Heart right ventricle (tissue), 16 donors: ENCODE measurements around the gene FBXO10. TPM values are rescaled to one million over a fixed set of nuclear protein-coding genes. Genes with fewer than 3 reads are reported as not detected.

Source experiments
- ATAC-seq, 8 donors: fragments of 200-7000 bp; cut with Tn5 transposase; one replicate each; pipeline ENCODE4 v1.9.1; 2020; ENCODE audit warnings: mild to moderate bottlenecking in 8 of 8, moderate library complexity in 8 of 8, moderate number of reproducible peaks in 1 of 8
- DNase-seq, 2 donors: peaks; one replicate each; pipeline ENCODE4 v3.0.0-alpha.2; 2020
- H3K27ac ChIP-seq, 10 donors: fragments of 200-600 bp; sonication (generic) in 2 of 10; one replicate each; pipeline versions ENCODE4 v1.5.0 to v1.8.0; 2020 to 2022; ENCODE audit warnings: mild to moderate bottlenecking in 3 of 10
- H3K27me3 ChIP-seq, 7 donors: fragments of 200-600 bp; one replicate each; pipeline ENCODE4 v1.8.0; 2021 to 2022; ENCODE audit warnings: mild to moderate bottlenecking in 2 of 7
- H3K36me3 ChIP-seq, 9 donors: fragments of 200-600 bp; sonication (generic) in 1 of 9; one replicate each; pipeline versions ENCODE4 v1.5.0 to v1.8.0; 2020 to 2022; ENCODE audit warnings: mild to moderate bottlenecking in 2 of 9
- H3K4me1 ChIP-seq, 9 donors: fragments of 200-600 bp; sonication (generic) in 1 of 9; one replicate each; pipeline versions ENCODE4 v1.5.0 to v1.8.0; 2020 to 2022; ENCODE audit warnings: mild to moderate bottlenecking in 4 of 9
- H3K4me3 ChIP-seq, 10 donors: fragments of 200-600 bp; sonication (generic) in 2 of 10; one replicate each; pipeline versions ENCODE4 v1.5.0 to v1.8.0; 2020 to 2022; ENCODE audit warnings: mild to moderate bottlenecking in 7 of 10, moderate library complexity in 2 of 10
- H3K9me3 ChIP-seq, 11 donors: fragments of 200-600 bp in 10 of 11; sonication (generic) in 2 of 11; one replicate each; pipeline versions ENCODE4 v1.5.0 to v1.8.0; 2013 to 2022; ENCODE audit warnings: mild to moderate bottlenecking in 2 of 11, control low read depth in 1 of 11, moderate library complexity in 1 of 11
- WGBS, 2 donors: extraction: QIAGEN DNeasy Blood & Tissue Kit; methylation state at CpG; one replicate each; pipeline ENCODE4 v1.1.7; 2013; ENCODE audit warnings: inconsistent platforms in 1 of 2; 5-methylcytosine and 5-hydroxymethylcytosine counted together
- intact Hi-C, 10 donors: fragments of 100-400 bp; cut with DNase I; formaldehyde crosslinking; loops; one replicate each; pipeline versions ENCODE4 v1.11.1 to v1.14.2; 2022
- polyA plus RNA-seq, 2 donors: library from polyadenylated mRNA; stranded (reverse); fragments of 200-250 nt; gene quantifications; one replicate each; pipeline ENCODE4 v1.2.3, GENCODE V29; 2013
- total RNA-seq, 10 donors: library from RNA; stranded (reverse); fragmentation: NEBNext Ultra II Directional in 3 of 10; extraction: Animal tissue kit (Norgen Biotek cat#: 25700) in 3 of 10; gene quantifications; one replicate each; pipeline versions ENCODE4 v1.2.1 to v1.2.4, GENCODE V29; 2021 to 2023
- TF ChIP-seq, protein P1 (sequence below), 9 donors: fragments of 200-600 bp; sonication (generic) in 2 of 9; IDR thresholded peaks; one replicate each; pipeline versions ENCODE4 v1.5.0 to v1.8.0; 2021 to 2022; ENCODE audit warnings: antibody characterized with exemption in 9 of 9, mild to moderate bottlenecking in 5 of 9, moderate library complexity in 1 of 9
- donor health status: Arrhythmogenic right ventricular cardiomyopathy.
- donor health status: ischemic (EF 13 %, LVEDD 7.1; RV severe dilation, severe dysfunction).
- donor health status: healthy with polysubstance abuse.
- donor health status: DM: no; HTN: yes; CAD: no.
- donor health status: DM: no; HTN: no; CAD: no.
- donor health status: ischemic (EF 25% LVEDD 6.9; RV normal size, moderate dysfunction).
- donor health status: ischemic (EF 25% LVEDD 5.7; RV mildly dilated, moderate dysfunction).
- donor health status: healthy.
- donor health status: DM: yes; HTN: yes; CAD: no.
- donor health status: Ischemic cardiomyopathy.
- donor health status: ischemic (EF 35%, LVEDD 5.7; RV mildly dilated, moderate dysfunction).
- donor health status: nonischemic (EF 11% LVEDD 7.7; RV severe dilation, severe dysfunction).
- donor health status: DM: yes; HTN: yes; CAD: no.
- donor health status: PGD.
- donor health status: ischemic (EF 29% LVEDD 5.4; RV normal size, mild dysfunction).
- donor health status: nonischemic (EF 23%, LVEDD 6.1; RV moderate dilation, normal function).

FBXO10 gene
- total and polyA plus RNA-seq, 12 donors, result 2.3 to 7.4 (median 5.8) TPM

DNA sequence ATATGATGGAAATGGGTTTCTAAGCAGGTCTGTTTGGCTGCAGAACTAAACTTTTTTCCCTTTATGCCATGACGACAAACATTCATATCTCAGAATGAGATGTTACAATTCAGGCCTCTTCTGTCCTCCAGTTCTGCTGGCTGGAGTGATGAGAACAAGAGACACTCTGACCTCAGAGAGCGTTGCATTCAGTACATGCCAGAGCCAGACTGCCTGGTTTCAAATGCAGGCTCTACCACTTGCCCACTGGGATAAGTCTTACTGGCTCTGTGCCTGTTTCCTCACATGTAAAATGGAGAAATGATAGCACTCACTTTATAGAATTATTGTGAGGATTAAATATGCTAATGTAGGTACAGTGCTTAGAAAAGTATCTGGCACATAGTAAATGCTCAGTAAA, 41.0 kb upstream of the FBXO10 start:
- no peaks in the 10 kb centered on the region for H3K36me3 ChIP-seq
- TF ChIP-seq, protein P1, sequence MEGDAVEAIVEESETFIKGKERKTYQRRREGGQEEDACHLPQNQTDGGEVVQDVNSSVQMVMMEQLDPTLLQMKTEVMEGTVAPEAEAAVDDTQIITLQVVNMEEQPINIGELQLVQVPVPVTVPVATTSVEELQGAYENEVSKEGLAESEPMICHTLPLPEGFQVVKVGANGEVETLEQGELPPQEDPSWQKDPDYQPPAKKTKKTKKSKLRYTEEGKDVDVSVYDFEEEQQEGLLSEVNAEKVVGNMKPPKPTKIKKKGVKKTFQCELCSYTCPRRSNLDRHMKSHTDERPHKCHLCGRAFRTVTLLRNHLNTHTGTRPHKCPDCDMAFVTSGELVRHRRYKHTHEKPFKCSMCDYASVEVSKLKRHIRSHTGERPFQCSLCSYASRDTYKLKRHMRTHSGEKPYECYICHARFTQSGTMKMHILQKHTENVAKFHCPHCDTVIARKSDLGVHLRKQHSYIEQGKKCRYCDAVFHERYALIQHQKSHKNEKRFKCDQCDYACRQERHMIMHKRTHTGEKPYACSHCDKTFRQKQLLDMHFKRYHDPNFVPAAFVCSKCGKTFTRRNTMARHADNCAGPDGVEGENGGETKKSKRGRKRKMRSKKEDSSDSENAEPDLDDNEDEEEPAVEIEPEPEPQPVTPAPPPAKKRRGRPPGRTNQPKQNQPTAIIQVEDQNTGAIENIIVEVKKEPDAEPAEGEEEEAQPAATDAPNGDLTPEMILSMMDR (IDR thresholded peaks at IDR 0.05), result no peak
- 84 to 88% methylated on average over 2 of the region's 2 CpGs for WGBS, 2 donors
- H3K4me3 ChIP-seq, result no peak overlapping the region
- intact Hi-C loops, result no loop called here
- H3K27ac ChIP-seq, result no peak overlapping the region
- no peak for ATAC-seq
- DNase-seq, result no peak
- H3K27me3 ChIP-seq, result peaks cover 0 to 7% (median 0%) of the 10 kb centered on the region in 7 donors
- H3K4me1 ChIP-seq, result no peaks in the 10 kb centered on the region
- no peaks in the 10 kb centered on the region for H3K9me3 ChIP-seq

DNA sequence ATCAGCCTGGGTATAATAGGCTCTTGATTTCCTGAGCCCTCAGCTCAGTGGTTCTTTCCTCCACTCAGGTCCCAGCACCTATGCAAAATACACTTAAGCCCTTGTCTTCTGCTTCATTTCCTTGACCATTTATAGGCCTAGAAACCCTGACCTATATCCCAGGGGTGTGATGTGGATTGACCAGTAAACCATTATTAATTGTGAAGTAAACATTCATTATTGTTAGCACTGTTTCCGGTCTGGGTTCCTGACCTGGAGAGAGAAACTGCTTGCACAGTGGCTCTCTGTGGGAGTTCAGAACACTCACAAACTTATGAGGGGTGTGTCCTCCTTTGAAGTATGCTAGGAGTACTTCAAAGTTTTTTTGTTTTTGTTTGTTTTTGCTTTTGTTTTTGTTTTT, 35.8 kb upstream of the FBXO10 start:
- no peaks in the 10 kb centered on the region for H3K4me1 ChIP-seq
- 83 to 85% methylated on average over 1 of the region's 1 CpG for WGBS, 2 donors
- H3K9me3 ChIP-seq, result no peaks in the 10 kb centered on the region
- H3K27me3 ChIP-seq, result peaks cover 0 to 4% (median 0%) of the 10 kb centered on the region in 7 donors
- H3K27ac ChIP-seq, result no peak overlapping the region
- TF ChIP-seq, protein P1 (IDR thresholded peaks at IDR 0.05), result no peak
- H3K36me3 ChIP-seq, result no peaks in the 10 kb centered on the region
- no peak for DNase-seq
- H3K4me3 ChIP-seq, result no peak overlapping the region
- intact Hi-C loops, result no loop called here
- no peak for ATAC-seq

DNA sequence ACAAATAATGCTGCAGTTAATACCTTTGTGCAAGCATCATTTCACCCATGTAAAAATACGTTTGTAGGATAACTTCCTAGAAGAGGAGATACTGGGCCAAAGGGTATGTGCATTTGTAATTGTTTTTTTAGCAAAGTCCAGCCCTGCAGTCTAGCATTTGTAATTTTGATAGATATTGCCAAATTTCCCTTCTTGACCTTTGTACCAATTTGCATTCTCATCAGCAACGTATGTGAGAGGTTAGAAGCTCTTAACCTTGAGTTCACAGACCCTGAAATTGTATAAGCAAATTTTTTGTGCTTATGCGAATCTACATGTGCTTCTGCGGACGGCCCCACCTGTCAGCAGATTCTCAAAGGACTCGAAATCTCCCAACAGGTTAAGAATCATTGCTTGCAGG, 34.8 kb upstream of the FBXO10 start:
- 69 to 76% methylated on average over 6 of the region's 6 CpGs for WGBS, 2 donors
- DNase-seq, result no peak

DNA sequence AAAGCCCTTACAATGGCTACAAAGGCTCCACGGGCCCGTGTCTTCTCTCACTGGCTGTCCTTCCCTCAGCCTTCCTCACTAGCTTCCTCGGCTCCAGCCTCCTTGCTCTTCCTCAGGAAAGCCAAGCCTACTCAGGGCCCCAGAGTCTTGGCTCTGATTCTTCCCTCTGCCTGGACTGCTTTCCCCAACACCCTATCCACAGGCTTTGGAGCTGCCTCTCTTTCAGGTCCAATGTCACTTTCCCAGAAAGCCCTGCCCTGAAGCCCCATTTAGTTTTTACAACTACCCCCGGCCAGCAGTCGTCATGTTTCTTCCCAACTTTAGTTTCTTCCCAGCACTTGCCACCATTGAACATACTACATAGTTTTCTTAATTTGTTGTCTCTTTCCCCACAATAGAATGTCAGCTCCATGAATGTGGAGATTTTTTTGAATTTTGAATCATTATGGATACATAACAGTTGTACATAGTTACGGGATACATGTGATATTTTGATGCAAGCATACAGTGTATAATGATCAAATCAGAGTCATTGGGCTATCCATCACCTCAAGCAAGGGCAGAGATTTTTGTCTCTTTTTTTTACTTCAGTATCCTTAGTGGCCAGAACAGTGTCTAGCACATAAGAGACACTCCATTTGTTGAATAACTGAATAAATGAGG, 33.7 kb upstream of the FBXO10 start:
- TF ChIP-seq, protein P1 (IDR thresholded peaks at IDR 0.05), result no peak
- no peaks in the 10 kb centered on the region for H3K4me1 ChIP-seq
- no peak for DNase-seq
- intact Hi-C loops, result loop anchor here in 1 of 10 donors (10.0 kb wide), 1 partner anchor 45 kb away; the partner anchor contains the start of gene FRMPD1
- no peak overlapping the region for H3K27ac ChIP-seq
- H3K36me3 ChIP-seq, result no peaks in the 10 kb centered on the region
- no peaks in the 10 kb centered on the region for H3K9me3 ChIP-seq
- no peak for ATAC-seq
- 69 to 77% methylated on average over 6 of the region's 6 CpGs for WGBS, 2 donors
- H3K27me3 ChIP-seq, result peaks cover 0 to 8% (median 0%) of the 10 kb centered on the region in 7 donors
- H3K4me3 ChIP-seq, result no peak overlapping the region

More for the DNA sequence above, 34.8 kb upstream of the FBXO10 start:
- H3K4me3 ChIP-seq, result no peak overlapping the region
- ATAC-seq, result no peak
- H3K4me1 ChIP-seq, result no peaks in the 10 kb centered on the region
- intact Hi-C loops, result no loop called here
- TF ChIP-seq, protein P1 (IDR thresholded peaks at IDR 0.05), result no peak
- H3K36me3 ChIP-seq, result no peaks in the 10 kb centered on the region
- peaks cover 0 to 6% (median 0%) of the 10 kb centered on the region in 7 donors for H3K27me3 ChIP-seq
- H3K27ac ChIP-seq, result no peak overlapping the region
- no peaks in the 10 kb centered on the region for H3K9me3 ChIP-seq
